HCT116 (cell line): ENCODE data around the gene KIRREL1. TPM values are rescaled to one million over a fixed set of nuclear protein-coding genes. Genes with fewer than 3 reads are reported as not detected.
A peak's percentile ranks its signal among the peaks of the same experiment; 100 is the strongest.

ENCODE experiments used
- ATAC-seq: fragments of 200-7000 bp; cut with Tn5 transposase; 2 replicates; pipeline ENCODE4 v1.9.1; 2020; ENCODE audit warnings: mild to moderate bottlenecking, moderate library complexity
- BruUV-seq: library from RNA; stranded (reverse); fragments of 400-500 nt; replicated peaks from 2 replicates; lab custom pipeline; 2021; lab: Mats Ljungman, UMichigan
- CTCF ChIA-PET: fragments of 300-600 bp; sonication (Branson Sonifier 250); formaldehyde crosslinking; loops from one replicate; lab custom pipeline; 2021; ENCODE audit warnings: antibody characterized with exemption; lab: Charles Lee
- POLR2A ChIA-PET: fragments of 300-600, 350-600 bp; sonication (Branson Sonifier 250); formaldehyde crosslinking; loops from one replicate; lab custom pipeline; 2021; ENCODE audit warnings: antibody characterized with exemption; lab: Charles Lee
- RAD21 ChIA-PET, 2 experiments: fragments of 300-600 bp; sonication (Branson Sonifier 250); formaldehyde crosslinking; loops; one replicate each; lab custom pipeline; 2023; ENCODE audit warnings: low total read pairs in 2 of 2; ENCODE audit not compliant: uncharacterized antibody in 2 of 2, unreplicated experiment in 2 of 2, low non-redundant PET in 1 of 2; lab: Charles Lee
- DNase-seq: peaks from one replicate; pipeline ENCODE4 v3.0.0-alpha.2; 2010; ENCODE audit warnings: low read depth, low spot score
- H2AFZ ChIP-seq: fragments of 200-600 bp; shearing (Covaris generic), sonication (generic); 2 replicates; pipeline ENCODE4 v1.6.1; 2017; ENCODE audit warnings: low read depth, mixed run types, mixed read lengths, antibody characterized with exemption, low read length; ENCODE audit not compliant: poor library complexity, severe bottlenecking
- H3K27ac ChIP-seq: 2 replicates; pipeline ENCODE4 v1.5.1; 2012; ENCODE audit warnings: low read depth, low read length
- H3K27me3 ChIP-seq: fragments of 200-600 bp; sonication (generic); 2 replicates; pipeline ENCODE4 v1.6.1; 2016; ENCODE audit warnings: mixed run types, low read length, mixed read lengths; ENCODE audit not compliant: insufficient read depth
- H3K36me3 ChIP-seq, 2 experiments: fragments of 200-500 bp in 1 of 2; fragments of 200-600 bp in 1 of 2; sonication (Bioruptor generic) in 1 of 2; sonication (generic) in 1 of 2; 2 replicates each; pipeline versions ENCODE4 v1.5.1 to v1.6.1; 2014 to 2016; ENCODE audit warnings: low read length in 2 of 2, inconsistent platforms in 1 of 2, mixed read lengths in 1 of 2, mixed run types in 1 of 2; ENCODE audit not compliant: insufficient read depth in 2 of 2, control insufficient read depth in 1 of 2
- H3K4me1 ChIP-seq, 2 experiments: fragments of 200-600 bp in 1 of 2; sonication (generic) in 1 of 2; 2 replicates each; pipeline versions ENCODE4 v1.5.1 to v1.6.1; 2012 to 2017; ENCODE audit warnings: low read length in 2 of 2, inconsistent platforms in 1 of 2, mild to moderate bottlenecking in 1 of 2, mixed read lengths in 1 of 2, mixed run types in 1 of 2, moderate library complexity in 1 of 2; ENCODE audit not compliant: insufficient read depth in 2 of 2, control insufficient read depth in 1 of 2
- H3K4me2 ChIP-seq: fragments of 200-600 bp; sonication (generic); 2 replicates; pipeline ENCODE4 v1.6.1; 2017; ENCODE audit warnings: mixed run types, low read length, mixed read lengths
- H3K4me3 ChIP-seq, 2 experiments: fragments of 200-600 bp in 1 of 2; sonication (generic) in 1 of 2; replicated peaks in 1 of 2; 2 replicates each; pipeline ENCODE4 v1.5.1; 2011 to 2016; ENCODE audit warnings: low read length in 2 of 2, control low read depth in 1 of 2, low read depth in 1 of 2, mild to moderate bottlenecking in 1 of 2, mixed read lengths in 1 of 2, mixed run types in 1 of 2
- H3K79me2 ChIP-seq: fragments of 200-600 bp; sonication (generic); 2 replicates; pipeline ENCODE4 v1.6.1; 2017; ENCODE audit warnings: mild to moderate bottlenecking, mixed run types, low read length, moderate library complexity, mixed read lengths; ENCODE audit not compliant: insufficient read depth
- H3K9ac ChIP-seq: fragments of 200-600 bp; sonication (generic); 2 replicates; pipeline ENCODE4 v1.6.1; 2016; ENCODE audit warnings: low read length, mixed read lengths
- H3K9me2 ChIP-seq: fragments of 200-600 bp; sonication (generic), shearing (Covaris generic); 2 replicates; pipeline ENCODE4 v1.6.1; 2017; ENCODE audit warnings: mixed run types, mild to moderate bottlenecking, moderate library complexity; ENCODE audit not compliant: insufficient read depth
- H3K9me3 ChIP-seq, 2 experiments: fragments of 200-500 bp in 1 of 2; fragments of 200-600 bp in 1 of 2; sonication (Bioruptor generic) in 1 of 2; sonication (generic) in 1 of 2; 2 replicates each; pipeline ENCODE4 v1.6.1; 2014 to 2017; ENCODE audit warnings: low read length in 2 of 2, mixed read lengths in 2 of 2, inconsistent platforms in 1 of 2, low read depth in 1 of 2, mild to moderate bottlenecking in 1 of 2, mixed run types in 1 of 2, moderate library complexity in 1 of 2; ENCODE audit not compliant: control insufficient read depth in 1 of 2, insufficient read depth in 1 of 2
- H4K20me1 ChIP-seq: fragments of 200-600 bp; sonication (generic), shearing (Covaris generic); 2 replicates; pipeline ENCODE4 v1.6.1; 2017; ENCODE audit warnings: mixed run types, mild to moderate bottlenecking, moderate library complexity; ENCODE audit not compliant: insufficient read depth
- EZH2 ChIP-seq: fragments of 200-600 bp; sonication (generic); IDR thresholded peaks from 2 replicates; pipeline ENCODE4 v1.6.1; 2017; ENCODE audit warnings: antibody characterized with exemption, mixed run types
- FOSL1 ChIP-seq: IDR thresholded peaks from 2 replicates; pipeline ENCODE4 v1.6.1; 2012; ENCODE audit warnings: low read depth
- JUND ChIP-seq: IDR thresholded peaks from 2 replicates; pipeline ENCODE4 v1.6.1; 2012
- MAX ChIP-seq: IDR thresholded peaks from 2 replicates; pipeline ENCODE4 v1.6.1; 2012
- POLR2A ChIP-seq: IDR thresholded peaks from 2 replicates; pipeline ENCODE4 v1.7.0; 2011; ENCODE audit warnings: borderline replicate concordance; ENCODE audit not compliant: insufficient read depth, insufficient read length; ENCODE audit errors: extremely low read depth
- POLR2AphosphoS5 ChIP-seq: IDR thresholded peaks from 2 replicates; pipeline ENCODE4 v1.6.1; 2011; ENCODE audit warnings: mild to moderate bottlenecking, low read depth, low read length, moderate library complexity
- RAD21 ChIP-seq: IDR thresholded peaks from 2 replicates; pipeline ENCODE4 v1.6.1; 2012; ENCODE audit warnings: low read depth, mild to moderate bottlenecking
- SIN3A ChIP-seq: IDR thresholded peaks from 2 replicates; pipeline ENCODE4 v1.6.1; 2012; ENCODE audit warnings: low read depth
- SP1 ChIP-seq: IDR thresholded peaks from 2 replicates; pipeline ENCODE4 v1.6.1; 2012; ENCODE audit warnings: low read depth
- SRF ChIP-seq: IDR thresholded peaks from 2 replicates; pipeline ENCODE4 v1.6.1; 2012; ENCODE audit warnings: low read depth
- YY1 ChIP-seq: IDR thresholded peaks from 2 replicates; pipeline ENCODE4 v1.6.1; 2011; ENCODE audit warnings: low read length, low read depth, moderate library complexity, mild to moderate bottlenecking; ENCODE audit not compliant: insufficient replicate concordance; ENCODE audit errors: extremely low read depth
- ZBTB33 ChIP-seq: IDR thresholded peaks from 2 replicates; pipeline ENCODE4 v1.6.1; 2011; ENCODE audit warnings: mild to moderate bottlenecking, low read length, moderate library complexity; ENCODE audit not compliant: insufficient replicate concordance; ENCODE audit errors: extremely low read depth
- ZNF274 ChIP-seq: fragments of 200-500 bp; sonication (Bioruptor generic); IDR thresholded peaks from 2 replicates; pipeline ENCODE4 v1.6.1; 2014; ENCODE audit warnings: mild to moderate bottlenecking, low read depth, low read length, inconsistent platforms
- intact Hi-C: fragments of 100-400 bp; cut with micrococcal nuclease; formaldehyde crosslinking; loops from 2 replicates; pipeline ENCODE4 v1.10.0; 2022
- total RNA-seq: library from RNA; stranded (reverse); gene quantifications from one replicate; pipeline ENCODE4 v1.2.1, GENCODE V29; 2021; ENCODE audit not compliant: unreplicated experiment
- TF ChIP-seq, protein P1 (sequence below): IDR thresholded peaks from 2 replicates; pipeline ENCODE4 v1.6.1; 2012
- TF ChIP-seq, protein P2 (sequence below), 3 experiments: fragments of 200-600 bp in 1 of 3; sonication (generic) in 1 of 3; IDR thresholded peaks in 2 of 3; conservative IDR thresholded peaks in 1 of 3; 2 replicates each; pipeline ENCODE4 v1.5.1; 2012 to 2017; ENCODE audit warnings: low read depth in 2 of 3, low read length in 2 of 3, antibody characterized with exemption in 1 of 3, borderline replicate concordance in 1 of 3, control low read depth in 1 of 3, mild to moderate bottlenecking in 1 of 3, mixed read lengths in 1 of 3, mixed run types in 1 of 3, moderate library complexity in 1 of 3; ENCODE audit not compliant: insufficient read depth in 1 of 3

The KIRREL1 gene
- total RNA-seq, 1 experiment from 2014 or later, result 20.0 TPM

- RAD21 ChIA-PET, result no interaction called here
- no peaks in the 10 kb centered on the region for H4K20me1 ChIP-seq
- no peak for TF ChIP-seq JUND
- TF ChIP-seq, protein P1, sequence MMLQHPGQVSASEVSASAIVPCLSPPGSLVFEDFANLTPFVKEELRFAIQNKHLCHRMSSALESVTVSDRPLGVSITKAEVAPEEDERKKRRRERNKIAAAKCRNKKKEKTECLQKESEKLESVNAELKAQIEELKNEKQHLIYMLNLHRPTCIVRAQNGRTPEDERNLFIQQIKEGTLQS, result no peak
- no peak for TF ChIP-seq FOSL1
- no peak for TF ChIP-seq SRF
- TF ChIP-seq EZH2, result no peak
- no peak for TF ChIP-seq MAX
- TF ChIP-seq SP1, result no peak
- TF ChIP-seq, protein P2, sequence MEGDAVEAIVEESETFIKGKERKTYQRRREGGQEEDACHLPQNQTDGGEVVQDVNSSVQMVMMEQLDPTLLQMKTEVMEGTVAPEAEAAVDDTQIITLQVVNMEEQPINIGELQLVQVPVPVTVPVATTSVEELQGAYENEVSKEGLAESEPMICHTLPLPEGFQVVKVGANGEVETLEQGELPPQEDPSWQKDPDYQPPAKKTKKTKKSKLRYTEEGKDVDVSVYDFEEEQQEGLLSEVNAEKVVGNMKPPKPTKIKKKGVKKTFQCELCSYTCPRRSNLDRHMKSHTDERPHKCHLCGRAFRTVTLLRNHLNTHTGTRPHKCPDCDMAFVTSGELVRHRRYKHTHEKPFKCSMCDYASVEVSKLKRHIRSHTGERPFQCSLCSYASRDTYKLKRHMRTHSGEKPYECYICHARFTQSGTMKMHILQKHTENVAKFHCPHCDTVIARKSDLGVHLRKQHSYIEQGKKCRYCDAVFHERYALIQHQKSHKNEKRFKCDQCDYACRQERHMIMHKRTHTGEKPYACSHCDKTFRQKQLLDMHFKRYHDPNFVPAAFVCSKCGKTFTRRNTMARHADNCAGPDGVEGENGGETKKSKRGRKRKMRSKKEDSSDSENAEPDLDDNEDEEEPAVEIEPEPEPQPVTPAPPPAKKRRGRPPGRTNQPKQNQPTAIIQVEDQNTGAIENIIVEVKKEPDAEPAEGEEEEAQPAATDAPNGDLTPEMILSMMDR (IDR thresholded peaks at IDR 0.05 in 2 of 3, conservative IDR thresholded peaks at IDR 0.05 in 1 of 3; ENCODE audit: borderline replicate concordance in 1 of 3, insufficient read depth in 1 of 3, low read depth in 2 of 3, low read length in 2 of 3), result no peak
- TF ChIP-seq POLR2AphosphoS5, result no peak
- no peak for TF ChIP-seq RAD21
- no peak for TF ChIP-seq ZNF274
- no peak for TF ChIP-seq POLR2A
- TF ChIP-seq YY1, result no peak
- TF ChIP-seq ZBTB33, result no peak
- TF ChIP-seq SIN3A, result no peak
- DNase-seq, result no peak
- CTCF ChIA-PET, result interaction anchor here (1.2 kb wide), 1 partner anchor 37 kb away, joined by 4 read pairs; no protein-coding TSS in a partner anchor
- H3K9me2 ChIP-seq, result no peaks in the 10 kb centered on the region
- POLR2A ChIA-PET, result no interaction called here
- no peak overlapping the region for H2AFZ ChIP-seq
- intact Hi-C loops, result no loop called here
- peaks cover 47% of the 10 kb centered on the region for H3K79me2 ChIP-seq
- H3K4me1 ChIP-seq, result peaks cover 4 to 13% of the 10 kb centered on the region in 2 experiments
- no peak overlapping the region for H3K9ac ChIP-seq
- no peaks in the 10 kb centered on the region for H3K9me3 ChIP-seq
- H3K4me2 ChIP-seq, result no peak overlapping the region
- peak; percentile 50 for ATAC-seq
- H3K27me3 ChIP-seq, result no peaks in the 10 kb centered on the region
- H3K36me3 ChIP-seq, result no peaks in the 10 kb centered on the region; a peak in 1 of 4 replicates
- no TSS peak for BruUV-seq
- no peak overlapping the region for H3K4me3 ChIP-seq
- no peak overlapping the region for H3K27ac ChIP-seq
Measured at GRCh38 chr1:158028969-158029368, 35.5 kb downstream of the KIRREL1 start.
